Measurements from ENCODE around the gene CD7.

The CD7 gene

DNA sequence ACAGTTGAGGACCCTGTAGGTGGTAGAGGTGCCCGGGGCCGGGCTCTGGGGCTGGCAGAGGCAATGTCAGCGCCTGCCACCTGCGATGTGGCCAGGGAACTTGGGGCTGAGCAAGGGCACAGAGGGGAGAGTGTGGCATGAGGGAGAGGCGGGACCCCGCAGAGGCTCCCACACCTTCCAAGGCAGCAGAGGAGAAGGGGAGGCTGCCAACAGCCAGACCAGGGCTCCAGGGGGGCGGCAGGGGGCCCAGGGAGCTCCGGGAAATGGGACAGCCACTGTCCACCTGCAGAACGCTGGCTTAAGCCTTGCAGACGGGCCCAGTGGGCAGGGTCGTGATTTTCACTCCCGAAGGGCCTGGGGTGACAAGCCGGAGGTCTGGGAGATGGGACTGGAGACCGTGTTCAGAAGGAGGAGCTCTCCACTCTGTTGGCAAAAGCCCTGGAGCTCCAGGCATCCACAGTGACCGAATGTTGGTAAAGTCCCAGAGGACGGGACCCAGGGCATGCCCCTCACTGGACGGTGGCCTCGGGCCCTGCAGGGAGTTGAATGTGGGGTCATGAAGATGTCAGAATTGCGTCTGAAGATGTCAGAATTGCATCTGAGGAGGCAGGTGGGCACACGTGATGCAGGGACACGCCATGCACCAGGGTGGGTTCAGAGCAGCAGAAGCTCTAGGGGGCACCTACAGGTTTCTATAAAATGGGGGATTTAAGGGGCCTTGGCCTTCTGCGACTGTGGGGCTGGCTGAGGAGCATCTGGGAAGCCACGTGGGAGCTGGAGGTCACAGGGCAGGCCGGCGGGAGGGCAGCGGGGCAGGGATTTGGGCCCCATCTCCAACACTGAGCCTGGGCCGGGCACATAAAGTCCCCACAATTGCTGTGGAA lies 18.6 kb downstream of the CD7 start:
- DNase-seq (ENCODE audit: low spot score): no peak

DNA sequence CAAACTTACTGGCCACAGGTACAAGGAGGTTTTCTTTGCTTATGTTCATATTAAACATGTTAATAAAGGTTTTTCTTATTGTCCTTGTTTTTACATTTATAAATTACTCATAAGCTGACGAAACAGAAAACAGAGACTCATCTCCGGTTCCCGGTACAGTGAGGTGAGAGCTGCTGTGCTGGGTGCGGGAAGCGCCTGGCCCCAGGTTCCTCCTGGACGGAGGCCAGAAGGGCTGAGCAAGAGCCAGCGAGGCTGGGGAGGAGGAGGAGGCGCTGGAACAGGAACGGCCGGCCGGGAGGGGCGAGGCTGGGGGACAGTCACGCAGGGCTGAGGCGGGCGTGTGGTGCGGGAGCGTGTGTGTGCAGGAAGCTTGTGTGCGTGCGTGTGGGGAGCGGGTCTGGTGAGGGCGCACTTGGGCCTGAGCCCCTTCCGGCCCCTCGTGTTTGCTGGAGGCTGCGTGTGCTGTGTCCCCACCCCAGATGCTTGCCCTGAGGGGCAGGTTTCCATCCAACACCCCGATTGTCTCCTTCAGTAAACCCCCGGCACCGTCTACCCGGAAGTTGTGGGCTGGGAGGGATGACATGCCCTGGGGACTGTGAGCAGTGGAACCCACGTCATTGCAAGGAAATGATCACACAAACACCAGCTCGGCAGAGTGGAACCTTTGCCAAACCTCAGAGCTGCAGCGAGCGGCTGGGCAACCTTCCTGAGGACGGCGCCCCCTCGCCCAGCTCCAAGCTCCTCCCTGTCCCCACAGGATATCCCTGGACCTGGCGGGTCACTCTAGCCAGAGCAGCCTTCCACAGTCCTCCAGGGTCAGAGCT lies 19.5 kb downstream of the CD7 start:
- DNase-seq (ENCODE audit: low spot score): peak; percentile 92

DNA sequence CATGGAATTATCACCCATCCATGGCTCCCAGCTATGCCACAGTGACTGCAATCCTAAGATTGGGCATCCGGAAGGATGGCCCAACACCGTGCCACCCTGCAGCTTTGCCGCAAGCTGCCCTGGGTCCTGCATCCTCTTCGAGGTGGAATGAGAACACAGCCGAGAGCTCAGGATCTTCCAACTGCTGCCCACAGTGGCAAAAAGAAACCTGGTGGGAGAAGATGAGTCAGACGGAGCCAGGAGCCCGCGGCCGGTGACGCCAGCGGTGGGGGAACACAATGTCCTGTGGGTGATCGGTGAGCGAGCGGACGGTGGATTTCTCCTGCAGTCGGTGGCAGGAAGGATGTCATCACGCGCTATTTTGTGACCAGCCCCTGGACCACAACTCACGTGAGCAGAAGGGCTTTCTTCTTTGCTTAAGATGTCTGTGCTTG lies 20.1 kb downstream of the CD7 start:
- DNase-seq (ENCODE audit: low spot score): peak; percentile 72

DNA sequence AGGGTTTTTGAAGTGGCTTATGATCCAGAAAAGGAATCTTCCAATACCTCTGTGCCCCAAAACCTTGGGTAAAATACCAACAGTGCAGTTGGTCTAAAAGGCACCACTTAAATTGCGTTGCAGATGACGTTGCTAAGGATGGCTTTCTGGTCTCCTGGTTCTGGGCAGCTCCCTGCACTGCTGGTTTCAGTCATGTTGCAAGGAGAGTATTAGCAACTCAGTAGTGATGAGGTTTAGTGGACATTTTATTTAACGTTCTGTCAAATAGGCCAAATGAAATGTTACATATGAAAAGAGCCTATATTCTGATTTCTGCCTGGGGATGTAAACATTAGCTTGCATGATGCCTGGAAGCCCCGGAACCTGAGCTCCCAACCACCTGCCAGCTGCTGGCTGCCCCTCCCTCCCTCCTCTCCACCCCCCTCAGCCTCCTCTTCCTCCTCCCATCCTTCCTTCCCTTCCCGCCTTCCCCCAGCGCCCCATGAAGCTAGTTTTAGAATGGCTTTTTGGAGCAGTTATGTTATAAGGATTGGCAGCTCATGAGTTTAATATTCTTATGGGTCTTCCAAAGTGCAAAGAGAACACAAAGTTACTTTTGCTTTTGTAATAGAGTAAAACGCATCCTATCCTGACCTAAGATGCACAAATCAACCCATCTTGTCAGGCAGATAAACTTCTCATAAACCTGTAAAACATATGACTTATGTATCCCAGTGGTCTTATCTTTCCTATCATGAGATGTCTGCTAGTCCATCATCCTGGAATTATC lies 20.7 kb downstream of the CD7 start:
- no peak for DNase-seq (ENCODE audit: low spot score)

DNA sequence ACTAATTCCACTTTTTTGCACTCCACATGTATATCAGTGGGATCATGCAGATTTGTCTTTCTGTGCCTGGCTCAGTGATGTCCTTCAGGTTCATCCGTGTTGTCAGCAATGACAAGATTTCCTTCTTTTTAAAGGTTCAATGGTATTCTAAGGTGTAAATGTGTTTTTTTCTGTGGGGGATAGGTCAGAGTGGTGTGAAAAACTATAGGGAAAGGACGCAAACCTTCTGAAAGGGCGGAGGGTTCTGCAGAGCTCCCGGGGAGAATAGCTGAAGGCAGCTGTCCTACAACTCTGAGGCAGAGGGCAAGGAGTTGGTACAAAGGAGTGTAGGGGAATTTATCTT lies 22.0 kb downstream of the CD7 start:
- DNase-seq (ENCODE audit: low spot score): no peak

DNA sequence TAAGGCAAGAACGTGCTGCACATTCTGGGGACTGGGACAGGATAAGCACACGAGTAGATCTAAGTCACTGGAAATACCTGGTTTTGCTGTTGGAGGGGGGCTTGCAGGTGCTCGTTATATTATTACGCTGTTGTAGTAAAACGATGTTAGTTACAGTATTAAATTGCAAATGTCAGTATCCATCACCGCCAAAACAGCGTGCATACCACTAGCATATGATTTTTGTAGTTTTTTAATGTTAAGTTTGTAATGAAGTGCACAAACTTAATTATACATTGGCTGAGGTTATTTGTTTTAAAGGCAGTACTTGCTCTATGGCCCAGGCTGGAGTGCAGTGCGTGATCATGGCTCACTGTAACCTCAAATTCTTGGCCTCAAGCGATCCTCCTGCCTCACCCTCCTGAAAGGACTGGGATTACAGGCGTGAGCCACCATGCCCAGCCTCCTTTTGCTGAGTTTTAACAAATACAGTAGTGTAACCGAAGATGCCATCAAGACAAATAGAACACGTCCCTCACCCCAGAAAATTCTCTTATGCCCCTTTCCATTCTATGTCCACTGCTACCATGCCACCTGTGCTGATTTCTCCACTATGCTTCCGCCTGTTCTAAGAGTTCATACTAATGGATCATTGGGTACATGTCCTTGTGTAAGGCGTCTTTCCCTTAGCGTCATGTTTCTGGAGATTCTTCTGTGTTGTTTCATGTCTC lies 23.2 kb downstream of the CD7 start:
- no peak for DNase-seq (ENCODE audit: low spot score)

DNA sequence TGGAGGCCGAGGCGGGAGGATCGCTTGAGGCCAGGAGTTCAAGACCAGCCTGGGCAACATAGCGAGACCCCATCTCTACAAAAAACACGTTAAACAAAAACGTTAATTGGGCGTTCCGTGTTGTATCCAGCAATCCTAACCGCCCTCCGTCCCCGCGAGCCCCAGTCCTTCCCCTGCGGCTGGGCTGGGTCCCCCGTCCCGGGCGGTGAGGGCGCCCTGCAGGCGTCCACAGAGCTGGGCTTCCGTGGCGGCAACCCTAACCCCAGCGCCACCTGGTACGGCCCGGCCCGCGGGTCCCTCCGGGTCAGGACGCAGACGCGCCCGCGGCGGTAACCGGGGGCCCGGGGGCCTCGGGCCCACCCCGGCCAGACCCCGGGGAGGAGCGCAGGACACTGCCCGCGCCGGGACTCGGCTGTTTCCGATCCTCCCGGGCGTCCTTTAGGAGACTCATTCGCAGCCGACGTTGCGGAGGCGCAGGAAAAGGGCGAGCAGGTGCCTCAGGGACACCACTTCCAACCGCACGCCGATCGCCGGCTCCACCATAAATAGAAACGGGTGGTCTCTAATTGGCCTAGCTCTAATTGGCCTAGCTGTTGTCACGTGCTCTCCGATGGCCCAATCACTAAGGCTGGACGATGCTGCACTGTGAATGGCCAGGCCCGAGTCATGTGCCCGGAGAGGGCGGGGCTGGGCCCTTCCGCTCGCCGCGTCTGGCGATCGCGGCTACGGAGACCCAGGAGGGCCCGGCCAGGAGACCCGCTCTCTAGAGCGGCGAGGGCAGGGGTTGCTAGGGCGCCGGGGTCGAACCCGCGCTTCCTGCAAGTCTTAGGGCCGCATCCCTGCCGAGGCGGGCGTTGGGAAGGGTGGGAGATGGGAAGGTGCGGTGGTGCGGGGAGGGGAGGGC lies 24.9 kb downstream of the CD7 start:
- DNase-seq (ENCODE audit: low spot score): peak; percentile 95

DNA sequence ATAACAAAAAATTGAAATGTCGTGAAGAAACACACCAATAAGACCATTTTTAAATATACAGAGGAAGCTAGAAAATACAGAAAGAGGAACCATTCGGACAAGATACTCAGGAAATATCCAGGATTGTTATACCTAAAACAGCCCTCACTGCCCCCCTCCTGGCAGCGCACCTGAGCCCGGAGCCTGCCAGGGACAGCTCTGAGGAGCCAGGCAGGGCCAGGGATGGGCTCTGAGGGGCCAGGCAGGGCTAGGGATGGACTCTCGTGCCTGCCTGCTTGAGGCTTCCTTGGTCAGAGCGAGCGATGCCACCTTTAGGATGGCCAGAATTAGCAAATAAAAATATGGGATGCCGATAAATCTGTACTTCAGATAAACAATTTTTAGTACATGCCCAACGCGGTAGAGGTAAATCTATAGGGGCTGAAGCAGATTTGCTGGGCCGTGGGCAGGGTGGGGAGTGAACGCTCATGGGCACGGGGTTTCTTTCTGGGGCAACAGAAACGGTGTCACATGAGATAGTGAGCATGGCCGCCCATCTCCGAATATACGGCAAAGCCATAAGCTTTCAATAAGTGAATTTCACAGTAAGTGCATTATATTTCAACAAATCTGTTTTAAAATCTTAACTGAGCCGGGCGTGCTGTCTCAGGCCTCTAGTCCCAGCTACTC lies 25.7 kb downstream of the CD7 start:
- DNase-seq (ENCODE audit: low spot score): no peak

DNA sequence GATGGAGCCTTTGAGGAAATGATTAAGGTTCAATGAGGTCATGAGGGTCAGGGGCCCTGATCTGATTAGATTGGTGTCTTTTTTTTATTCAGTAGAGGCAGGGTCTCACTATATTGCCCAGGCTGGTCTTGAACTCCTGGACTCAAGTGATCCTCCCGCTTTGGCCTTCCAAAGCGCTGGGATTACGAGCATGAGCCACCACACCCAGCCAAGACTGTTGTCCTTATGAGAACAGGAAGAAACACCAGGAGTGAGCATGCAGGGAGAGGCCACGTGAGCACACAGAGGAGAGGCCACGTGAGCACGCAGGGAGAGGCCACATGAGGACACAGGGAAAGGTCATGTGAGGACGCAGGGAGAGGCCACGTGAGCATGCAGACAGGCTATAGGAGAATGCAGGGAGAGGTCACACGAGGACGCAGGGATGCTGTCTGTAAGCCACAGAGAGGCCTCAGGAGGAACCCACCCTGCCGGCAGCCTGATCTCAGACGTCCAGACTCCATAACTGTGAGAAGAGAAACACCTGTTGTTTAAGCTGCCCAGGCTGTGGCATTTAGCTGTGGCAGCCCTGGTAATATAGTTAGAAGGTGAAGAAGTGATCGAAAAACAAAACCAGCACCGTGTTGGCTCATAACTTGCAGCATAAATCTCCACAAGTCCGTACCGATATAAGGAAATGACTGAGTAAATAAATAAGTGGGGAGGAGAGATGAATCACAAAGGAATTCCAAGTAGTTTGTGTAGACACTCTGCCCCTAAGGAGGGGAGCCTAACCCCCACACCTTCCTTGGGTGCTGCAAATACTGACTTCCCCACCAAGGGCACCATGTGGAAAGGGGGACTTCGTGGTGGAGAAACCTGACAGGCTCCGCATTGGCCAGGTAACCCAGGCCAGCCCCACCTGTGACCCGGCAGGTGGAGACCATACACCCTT lies 29.3 kb downstream of the CD7 start:
- DNase-seq (ENCODE audit: low spot score): no peak

DNA sequence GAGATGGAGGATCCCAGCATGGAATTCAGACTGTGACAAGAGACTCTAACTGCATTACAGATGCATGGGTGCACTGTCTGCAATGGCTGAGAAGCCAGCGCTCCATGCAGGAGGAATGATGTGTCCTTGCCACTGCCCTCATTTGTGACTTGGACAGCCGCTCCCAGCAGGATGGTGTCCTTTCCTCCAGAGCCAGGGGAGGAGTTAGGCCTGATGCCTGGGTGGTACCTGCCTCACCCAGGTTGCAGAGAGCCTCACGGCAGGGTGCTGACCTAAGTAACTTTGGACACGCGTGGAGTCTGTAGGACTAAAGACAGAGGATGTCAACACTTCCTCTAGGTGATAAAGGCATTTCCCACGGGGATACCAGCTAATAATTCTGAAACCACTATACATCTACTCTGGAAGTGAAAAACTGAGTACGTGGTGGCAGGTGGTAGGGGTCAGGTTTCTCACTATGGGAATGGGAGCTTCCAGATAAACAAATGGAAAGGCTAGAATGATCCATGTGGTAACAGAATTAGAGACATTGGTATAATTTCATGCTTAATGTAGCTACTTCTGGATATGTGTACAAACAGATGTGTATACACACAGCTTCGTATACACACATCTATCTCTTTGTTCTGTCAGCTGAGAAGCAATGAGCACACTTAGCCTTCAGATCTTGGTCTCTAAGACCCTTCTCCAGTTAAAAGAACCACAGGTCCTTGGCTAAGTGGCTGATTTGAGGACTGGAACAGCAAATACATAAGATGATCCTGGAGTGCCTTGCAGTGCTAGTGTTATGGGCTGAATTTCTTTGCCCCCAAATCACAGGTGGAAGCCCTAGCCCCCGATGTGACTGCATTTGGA lies 30.2 kb downstream of the CD7 start:
- DNase-seq (ENCODE audit: low spot score): no peak

DNA sequence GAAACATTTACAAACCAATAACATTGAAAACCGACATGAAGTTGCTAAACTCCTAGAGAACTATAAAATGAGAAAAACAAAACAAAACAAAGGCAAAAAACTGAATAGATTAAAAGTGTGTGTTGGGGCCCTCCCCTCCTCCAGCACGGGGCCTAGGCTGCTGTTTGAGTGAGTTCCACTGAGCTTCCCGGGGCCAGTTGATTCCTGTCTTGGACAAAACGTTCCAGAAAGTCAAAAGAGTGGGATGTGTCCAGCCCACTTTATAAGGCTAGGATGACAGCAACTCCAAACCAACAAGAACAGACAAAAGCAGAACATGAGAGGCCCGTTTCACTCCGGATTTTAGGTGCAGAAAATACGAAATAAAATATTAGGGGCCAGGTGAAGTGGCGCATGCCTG lies 32.3 kb downstream of the CD7 start:
- DNase-seq (ENCODE audit: low spot score): no peak

DNA sequence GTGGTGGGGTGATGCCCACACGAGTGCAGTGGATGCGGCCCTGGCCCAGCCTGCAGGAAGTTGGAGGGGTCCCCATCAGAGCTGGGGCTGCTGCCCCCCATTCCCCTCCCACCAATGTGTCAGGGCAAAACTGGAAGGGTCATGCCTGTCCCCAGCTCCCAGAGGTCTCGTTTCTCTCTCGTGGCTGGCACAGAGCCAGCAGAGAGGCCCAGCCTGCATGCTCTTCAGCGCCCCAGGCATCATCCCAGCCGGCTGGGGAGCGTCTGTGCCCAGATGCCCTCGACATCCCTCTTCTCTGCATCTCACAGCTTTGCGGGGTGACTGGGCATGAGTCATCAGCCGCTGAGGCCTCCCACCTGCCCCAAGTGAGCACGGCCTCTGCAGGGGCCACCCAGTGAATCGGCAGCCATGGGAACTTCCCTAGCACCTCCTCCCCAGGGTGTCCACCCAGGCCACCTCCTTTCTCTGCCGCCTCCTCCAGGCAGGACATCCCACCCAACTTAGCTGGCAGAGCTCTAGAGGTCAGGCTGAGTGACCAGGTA lies 34.1 kb downstream of the CD7 start:
- peak; percentile 44 for DNase-seq (ENCODE audit: low spot score)

DNA sequence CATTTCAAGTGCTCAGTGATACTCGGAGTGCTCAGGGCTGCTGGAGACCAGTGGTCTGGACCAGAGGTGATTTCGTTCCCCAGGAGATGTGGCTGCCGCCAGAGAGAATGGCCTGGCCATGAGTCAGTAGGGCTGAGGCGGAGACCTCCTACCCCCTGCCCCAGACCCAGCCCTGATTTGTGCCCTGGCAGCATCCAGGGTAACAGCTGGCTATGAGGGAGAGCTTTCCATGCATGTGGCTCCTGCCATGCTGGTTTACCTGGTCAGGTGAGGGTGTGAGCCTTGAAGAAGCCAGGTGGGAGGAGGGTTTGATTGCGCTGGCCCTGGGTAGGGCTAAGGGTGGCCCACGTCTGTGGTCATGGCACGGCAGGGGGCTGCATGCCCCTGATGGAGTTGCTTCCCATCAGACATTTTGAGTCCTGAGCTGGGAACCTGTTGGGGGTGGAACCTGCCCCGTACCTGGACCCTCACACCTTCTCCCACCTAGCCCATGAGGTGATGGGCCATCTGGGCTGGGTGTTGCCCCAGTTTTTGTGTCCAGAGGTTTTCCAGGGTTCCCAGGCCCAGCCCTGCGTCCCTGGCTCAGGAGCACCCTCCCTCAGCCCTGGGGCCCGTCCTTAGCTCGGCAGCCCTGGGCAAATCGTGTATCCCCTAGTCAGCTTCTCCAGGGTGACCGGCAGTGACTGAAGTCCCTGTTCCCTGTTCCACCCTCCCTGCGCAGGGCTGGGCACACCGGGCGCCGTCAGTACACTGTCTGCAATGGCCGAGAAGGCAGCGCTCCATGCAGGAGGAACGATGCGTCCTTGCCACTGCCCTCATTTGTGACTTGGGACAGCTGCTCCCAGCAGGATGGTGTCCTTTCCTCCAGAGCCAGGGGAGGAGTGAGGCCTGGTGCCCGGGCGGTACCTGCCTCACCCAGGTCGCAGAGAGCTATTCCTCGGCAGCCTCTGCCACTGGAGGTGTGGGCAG lies 34.9 kb downstream of the CD7 start:
- DNase-seq (ENCODE audit: low spot score): no peak

DNA sequence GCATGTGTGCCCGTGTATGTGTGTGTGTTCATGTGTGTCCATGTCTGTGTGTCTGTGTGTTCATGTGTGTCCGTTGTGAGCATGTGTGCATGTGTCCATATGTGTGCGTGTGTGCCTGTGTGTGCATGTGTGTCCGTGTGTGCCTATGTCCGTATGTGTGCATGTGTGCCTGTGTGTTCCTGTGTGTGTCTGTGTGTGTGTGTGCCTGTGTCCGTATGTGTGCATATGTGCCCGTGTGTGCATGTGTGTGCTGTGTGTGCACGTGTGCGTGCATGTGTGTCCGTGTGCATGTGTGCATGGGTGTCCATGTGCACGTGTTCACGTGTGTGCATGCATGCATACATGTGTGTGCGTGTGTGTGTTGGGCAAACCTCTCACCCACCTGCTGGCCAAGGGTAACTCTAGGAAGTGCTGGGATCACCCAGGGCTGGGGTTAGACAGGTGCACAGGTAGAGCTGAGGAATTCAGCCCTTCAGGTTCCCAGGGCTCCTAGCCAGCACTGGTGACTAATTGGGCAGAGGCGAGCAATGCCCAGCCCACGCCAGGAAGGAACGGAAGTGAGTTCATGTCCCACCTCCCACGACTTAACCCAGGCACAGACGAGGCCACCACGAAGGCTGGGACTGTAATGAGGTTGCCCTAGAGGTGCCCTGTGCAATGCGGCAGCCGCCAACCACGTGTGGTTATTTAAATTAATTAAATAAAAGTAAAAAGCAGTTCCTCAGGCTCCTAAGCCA lies 35.7 kb downstream of the CD7 start:
- DNase-seq (ENCODE audit: low spot score): no peak

DNA sequence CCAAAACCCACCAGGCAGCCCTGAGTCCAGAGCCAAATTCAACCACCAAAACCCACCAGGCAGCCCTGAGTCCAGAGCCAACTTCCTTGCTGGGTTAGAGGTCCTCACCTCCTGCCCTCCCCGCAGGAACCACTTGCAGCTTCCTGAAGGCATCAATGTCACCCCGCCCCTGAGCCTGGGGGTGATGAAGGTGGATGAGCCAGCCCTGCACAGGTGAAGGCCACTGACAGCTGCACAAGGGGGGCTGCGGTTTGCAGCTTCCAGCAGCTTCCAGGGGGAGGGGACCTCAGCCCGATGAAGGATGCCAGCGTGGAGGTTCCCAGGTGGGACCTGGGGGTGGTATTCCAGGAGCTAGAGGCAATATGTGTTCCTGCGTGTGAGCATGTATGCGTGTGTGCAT lies 36.3 kb downstream of the CD7 start:
- no peak for DNase-seq (ENCODE audit: low spot score)

DNA sequence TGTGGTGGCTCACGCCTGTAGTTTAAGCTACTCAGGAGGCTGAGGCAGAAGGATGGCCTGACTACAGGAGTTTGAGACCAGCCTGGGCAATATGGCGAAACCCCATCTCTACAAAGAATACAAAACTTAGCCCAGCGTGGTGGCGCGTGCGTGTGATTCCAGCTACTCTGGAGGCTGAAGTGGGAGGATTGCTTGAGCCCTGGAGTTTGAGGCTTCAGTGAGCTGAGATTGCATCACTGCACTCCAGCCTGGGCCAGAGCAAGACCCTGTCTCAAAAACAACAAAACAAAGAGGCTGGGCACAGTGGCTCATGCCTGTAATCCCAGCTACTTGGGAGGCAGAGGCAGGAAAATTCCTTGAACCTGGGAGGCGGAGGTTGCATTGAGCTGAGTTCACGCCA lies 36.9 kb downstream of the CD7 start:
- no peak for DNase-seq (ENCODE audit: low spot score)

Measured in CD4-positive, alpha-beta T cell treated with Interleukin-2 at 100 ng/mL for 4 hours (primary cell).